ENCODE data around the gene CEP97. TPM values are rescaled to one million over a fixed set of nuclear protein-coding genes. Genes with fewer than 3 reads are reported as not detected.
"Not testable (repeated sequence)": the region's sequence is repeated elsewhere in the genome, so short reads cannot be mapped to it uniquely, and the experiment has no call there.

The CEP97 gene
- total RNA-seq, 1 donor from 2014 or later, result 7.9 TPM

- H3K27me3 Mint-ChIP-seq, result no peaks in the 10 kb centered on the region
- no peak for ATAC-seq (ENCODE audit: low read depth)
- CTCF ChIA-PET, result no interaction called here
These were observed 33.8 kb downstream of the CEP97 start for GRCh38 chr3:101758224-101758623.

GRCh38 chr3:101762041-101762646 lies 37.7 kb downstream of the CEP97 start:
- no peak for DNase-seq
- TF ChIP-seq CTCF (IDR thresholded peaks at IDR 0.05), result no peak
- peaks cover 61% of the 10 kb centered on the region for H3K36me3 Mint-ChIP-seq (ENCODE audit: low read depth)
- H3K4me1 Mint-ChIP-seq, result peaks cover 4% of the 10 kb centered on the region
- no peaks in the 10 kb centered on the region for H3K27me3 Mint-ChIP-seq
- CTCF ChIA-PET, result no interaction called here
- POLR2A ChIA-PET, result no interaction called here
- intact Hi-C loops (cut with micrococcal nuclease), result no loop called here
- H3K4me3 Mint-ChIP-seq, result no peak overlapping the region
- H3K9me3 Mint-ChIP-seq, result no peaks in the 10 kb centered on the region
- ATAC-seq (ENCODE audit: low read depth), result no peak
- no peak overlapping the region for H3K27ac Mint-ChIP-seq

More at GRCh38 chr3:101758224-101758623, 33.8 kb downstream of the CEP97 start:
- Mint-ChIP-seq H3K27ac (no peak overlapping the region), H3K4me1 (peaks cover 4% of the 10 kb centered on the region), H3K9me3 (no peaks in the 10 kb centered on the region), H3K4me3 (no peak overlapping the region), H3K36me3 (ENCODE audit: low read depth) (peaks cover 67% of the 10 kb centered on the region)
- intact Hi-C loops (cut with micrococcal nuclease), result no loop called here
- TF ChIP-seq CTCF (IDR thresholded peaks at IDR 0.05), result no peak
- DNase-seq, result no peak
- POLR2A ChIA-PET, result no interaction called here

GRCh38 chr3:101777745-101778281 lies 53.4 kb downstream of the CEP97 start:
- POLR2A ChIA-PET; CTCF ChIA-PET; ATAC-seq (ENCODE audit: low read depth): not testable (repeated sequence)

GRCh38 chr3:101778385-101779046 lies 54.1 kb downstream of the CEP97 start:
- CTCF ChIA-PET, result interaction anchor here (1.0 to 1.6 kb wide), 3 partner anchors 16 to 54 kb away, joined by 3 to 4 read pairs (median 4); partner anchors contain the start of gene CEP97
- TF ChIP-seq CTCF (IDR thresholded peaks at IDR 0.05), result no peak
- peak overlapping the region; percentile 94 for H3K27ac Mint-ChIP-seq
- peaks cover 15% of the 10 kb centered on the region for H3K36me3 Mint-ChIP-seq (ENCODE audit: low read depth)
- H3K4me3 Mint-ChIP-seq, result peak overlapping the region; percentile 87
- DNase-seq, result no peak
- intact Hi-C loops (cut with micrococcal nuclease), result loop anchor here (1.0 to 5.0 kb wide), 7 partner anchors 13 to 1516 kb away; partner anchors contain the start of genes CEP97, RPL24, TBC1D23 and TFG
- no peaks in the 10 kb centered on the region for H3K9me3 Mint-ChIP-seq
- H3K27me3 Mint-ChIP-seq, result no peaks in the 10 kb centered on the region
- no peak for ATAC-seq (ENCODE audit: low read depth)
- H3K4me1 Mint-ChIP-seq, result peaks cover 31% of the 10 kb centered on the region
- POLR2A ChIA-PET, result interaction anchor here (0.6 to 1.9 kb wide), 17 partner anchors 9 to 217 kb away, joined by 3 to 17 read pairs (median 5); partner anchors contain the start of genes CEP97, NFKBIZ, PCNP and RPL24

More at GRCh38 chr3:101777745-101778281, 53.4 kb downstream of the CEP97 start:
- not testable (repeated sequence) for H3K27me3 Mint-ChIP-seq; H3K36me3 Mint-ChIP-seq (ENCODE audit: low read depth); H3K9me3 Mint-ChIP-seq; DNase-seq
- Mint-ChIP-seq H3K4me1 (peaks cover 31% of the 10 kb centered on the region), H3K4me3 (peak overlapping the region; percentile 32), H3K27ac (peak overlapping the region; percentile 59)
- intact Hi-C loops (cut with micrococcal nuclease), result loop anchor here (2.0 to 5.0 kb wide), 2 partner anchors 91 to 1516 kb away; partner anchors contain the start of genes RPL24 and TBC1D23

- CTCF ChIA-PET, result interaction anchor here (1.0 to 1.6 kb wide), 5 partner anchors 16 to 446 kb away, joined by 3 to 5 read pairs (median 4); partner anchors contain the start of gene CEP97
- H3K9me3 Mint-ChIP-seq, result no peaks in the 10 kb centered on the region
- H3K36me3 Mint-ChIP-seq (ENCODE audit: low read depth), result peaks cover 22% of the 10 kb centered on the region
- H3K4me1 Mint-ChIP-seq, result peaks cover 31% of the 10 kb centered on the region
- POLR2A ChIA-PET, result interaction anchor here (0.6 to 1.9 kb wide), 19 partner anchors 8 to 218 kb away, joined by 3 to 17 read pairs (median 5); partner anchors contain the start of genes CEP97, NFKBIZ, PCNP and RPL24
- peak within 1 kb of the TSS; percentile 87 for H3K4me3 Mint-ChIP-seq
- no peak for TF ChIP-seq CTCF (IDR thresholded peaks at IDR 0.05)
- DNase-seq (peak; percentile 94), ATAC-seq (ENCODE audit: low read depth) (peak; percentile 92)
- peak within 1 kb of the TSS; percentile 94 for H3K27ac Mint-ChIP-seq
- intact Hi-C loops (cut with micrococcal nuclease), result loop anchor here (1.0 to 5.0 kb wide), 7 partner anchors 12 to 1517 kb away; partner anchors contain the start of genes CEP97, RPL24, TBC1D23 and TFG
- no peaks in the 10 kb centered on the region for H3K27me3 Mint-ChIP-seq
These were observed 54.8 kb downstream of the CEP97 start, which contains the start of gene NXPE3 for GRCh38 chr3:101779047-101779821. Gene NXPE3, plus strand, starts transcription at chr3:101779211. Its CDS starts 6,386 bp downstream, at chr3:101785597.
